ENCODE data around the gene CRACR2A. TPM values are rescaled to one million over a fixed set of nuclear protein-coding genes. Genes with fewer than 3 reads are reported as not detected.

Gene CRACR2A
- total RNA-seq, 2 donors from 2014 or later: 50.3 to 54.8 TPM

- no peak for DNase-seq
- intact Hi-C loops (cut with DNase I): loop anchor here (5.0 to 10.0 kb wide), 2 partner anchors 118 to 471 kb away; no protein-coding TSS in a partner anchor
- TF ChIP-seq CTCF (IDR thresholded peaks at IDR 0.05): no peak
- H3K4me1 ChIP-seq: no peaks in the 10 kb centered on the region
- H3K36me3 ChIP-seq: no peaks in the 10 kb centered on the region
- H3K9ac ChIP-seq (ENCODE audit: low read depth in 2 of 2, low read length in 2 of 2): no peak overlapping the region
- H3K27me3 ChIP-seq: no peaks in the 10 kb centered on the region
- no peak overlapping the region for H3K27ac ChIP-seq
- no peak overlapping the region for H3K4me3 ChIP-seq
- no peaks in the 10 kb centered on the region for H3K9me3 ChIP-seq
These were observed 22.6 kb upstream of the CRACR2A start for GRCh38 chr12:3775385-3776035.

- no peak for DNase-seq
- no peak for TF ChIP-seq CTCF (IDR thresholded peaks at IDR 0.05)
- Histone ChIP-seq H3K4me1 (no peaks in the 10 kb centered on the region), H3K27me3 (no peaks in the 10 kb centered on the region), H3K9me3 (no peaks in the 10 kb centered on the region), H3K27ac (no peak overlapping the region), H3K9ac (ENCODE audit: low read depth in 2 of 2, low read length in 2 of 2) (no peak overlapping the region), H3K36me3 (no peaks in the 10 kb centered on the region), H3K4me3 (no peak overlapping the region)
- intact Hi-C loops (cut with DNase I): loop anchor here (10.0 kb wide), 1 partner anchor 468 kb away; no protein-coding TSS in a partner anchor
These were observed 19.5 kb upstream of the CRACR2A start for GRCh38 chr12:3772380-3772779.

GRCh38 chr12:3771853-3772252 is 18.9 kb upstream of the CRACR2A start:
- intact Hi-C loops (cut with DNase I): loop anchor here (10.0 kb wide), 1 partner anchor 467 kb away; no protein-coding TSS in a partner anchor
- Histone ChIP-seq H3K9me3 (no peaks in the 10 kb centered on the region), H3K36me3 (no peaks in the 10 kb centered on the region), H3K27ac (no peak overlapping the region), H3K4me1 (no peaks in the 10 kb centered on the region), H3K27me3 (no peaks in the 10 kb centered on the region), H3K4me3 (no peak overlapping the region), H3K9ac (ENCODE audit: low read depth in 2 of 2, low read length in 2 of 2) (no peak overlapping the region)
- no peak for DNase-seq
- no peak for TF ChIP-seq CTCF (IDR thresholded peaks at IDR 0.05)

- intact Hi-C loops (cut with DNase I): loop anchor here (10.0 kb wide), 1 partner anchor 466 kb away; no protein-coding TSS in a partner anchor
- no peaks in the 10 kb centered on the region for H3K4me1 ChIP-seq
- H3K9me3 ChIP-seq: no peaks in the 10 kb centered on the region
- DNase-seq: no peak
- H3K27ac ChIP-seq: no peak overlapping the region
- H3K27me3 ChIP-seq: no peaks in the 10 kb centered on the region
- no peaks in the 10 kb centered on the region for H3K36me3 ChIP-seq
- TF ChIP-seq CTCF (IDR thresholded peaks at IDR 0.05): no peak
- no peak overlapping the region for H3K9ac ChIP-seq (ENCODE audit: low read depth in 2 of 2, low read length in 2 of 2)
- no peak overlapping the region for H3K4me3 ChIP-seq
These were observed 18.0 kb upstream of the CRACR2A start for GRCh38 chr12:3770891-3771290.

GRCh38 chr12:3768911-3769447 is 16.1 kb upstream of the CRACR2A start:
- no peak for TF ChIP-seq CTCF (IDR thresholded peaks at IDR 0.05)
- H3K27ac ChIP-seq: no peak overlapping the region
- H3K9me3 ChIP-seq: no peaks in the 10 kb centered on the region
- H3K9ac ChIP-seq (ENCODE audit: low read depth in 2 of 2, low read length in 2 of 2): no peak overlapping the region
- H3K36me3 ChIP-seq: no peaks in the 10 kb centered on the region
- no peak overlapping the region for H3K4me3 ChIP-seq
- H3K4me1 ChIP-seq: no peaks in the 10 kb centered on the region
- no peak for DNase-seq
- H3K27me3 ChIP-seq: no peaks in the 10 kb centered on the region
- intact Hi-C loops (cut with DNase I): no loop called here

Data from colonic mucosa (tissue), 4 donors.